Measurements from ENCODE around the gene CST7.

Gene CST7

GRCh38 chr20:24966317-24967012, 17.4 kb downstream of the CST7 start:
- no peak for DNase-seq

- DNase-seq = no peak
Measured at GRCh38 chr20:24968278-24968800, 19.3 kb downstream of the CST7 start.

GRCh38 chr20:24969186-24970029, 20.3 kb downstream of the CST7 start:
- DNase-seq = no peak

GRCh38 chr20:24970030-24970553, 21.0 kb downstream of the CST7 start:
- no peak for DNase-seq

- DNase-seq = no peak
Measured at GRCh38 chr20:24970754-24971153, 21.7 kb downstream of the CST7 start.

- no peak for DNase-seq
Measured at GRCh38 chr20:24971376-24972101, 22.5 kb downstream of the CST7 start.

GRCh38 chr20:24972341-24972740, 23.3 kb downstream of the CST7 start:
- no peak for DNase-seq

GRCh38 chr20:24977336-24977735, 28.3 kb downstream of the CST7 start:
- no peak for DNase-seq

GRCh38 chr20:24977797-24978196, 28.7 kb downstream of the CST7 start:
- no peak for DNase-seq

GRCh38 chr20:24978513-24978912, 29.4 kb downstream of the CST7 start:
- DNase-seq = no peak

- DNase-seq = no peak
Measured at GRCh38 chr20:24979036-24979960, 30.2 kb downstream of the CST7 start.

GRCh38 chr20:24980291-24981053, 31.4 kb downstream of the CST7 start:
- DNase-seq = no peak

GRCh38 chr20:24981282-24981681, 32.2 kb downstream of the CST7 start:
- no peak for DNase-seq

GRCh38 chr20:24981790-24982189, 32.7 kb downstream of the CST7 start:
- DNase-seq = no peak

GRCh38 chr20:24983896-24984295, 34.8 kb downstream of the CST7 start:
- DNase-seq = no peak

- DNase-seq = no peak
Measured at GRCh38 chr20:24984961-24985640, 36.0 kb downstream of the CST7 start.

GRCh38 chr20:24985802-24986201, 36.7 kb downstream of the CST7 start:
- no peak for DNase-seq

GRCh38 chr20:24986436-24987015, 37.5 kb downstream of the CST7 start:
- DNase-seq = no peak

GRCh38 chr20:24987244-24987643, 38.2 kb downstream of the CST7 start:
- peak; percentile 21 for DNase-seq

All from activated naive CD4-positive, alpha-beta T cell treated with Interleukin-2 at 50 U/mL for 16 hours (primary cell).